Muscle of arm (tissue), 12 donors: ENCODE results near the gene OSBPL5. TPM values are rescaled to one million over a fixed set of nuclear protein-coding genes. Genes with fewer than 3 reads are reported as not detected.
"Not testable (repeated sequence)": the region's sequence is repeated elsewhere in the genome, so short reads cannot be mapped to it uniquely, and the experiment has no call there.

Experiments used
- DNase-seq: peaks from one replicate; pipeline ENCODE4 v3.0.0-alpha.2; 2013
- polyA plus RNA-seq, 12 donors: library from polyadenylated mRNA; unstranded; fragments of 120-200 nt; gene quantifications; one replicate each; pipeline ENCODE4 v1.2.1, GENCODE V29; 2013; ENCODE audit not compliant: insufficient read length in 12 of 12

OSBPL5 gene
- polyA plus RNA-seq, 12 donors, result 9.7 to 46.6 (median 13.4) TPM; not detected in 1

DNA sequence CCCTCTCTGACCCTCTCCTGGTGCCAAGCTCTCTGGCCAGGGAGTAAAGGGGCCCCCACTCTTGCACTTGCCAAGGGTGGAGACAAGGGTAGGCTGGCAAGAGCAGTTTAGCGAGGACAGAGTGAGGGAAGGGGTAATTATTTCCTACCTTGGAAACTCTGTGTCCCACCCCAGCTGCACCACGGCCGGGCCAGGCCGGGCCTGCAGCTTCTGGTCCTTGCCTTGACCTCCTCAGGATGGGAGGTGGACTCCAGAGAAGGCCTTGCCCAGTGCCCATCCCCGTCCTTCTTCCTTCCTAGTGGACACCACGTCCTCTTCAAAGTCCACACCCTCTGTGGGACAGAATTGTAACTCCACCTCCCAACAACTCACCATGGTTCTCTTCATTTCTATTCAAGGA is 18.4 kb upstream of the OSBPL5 start:
- DNase-seq, result no peak

DNA sequence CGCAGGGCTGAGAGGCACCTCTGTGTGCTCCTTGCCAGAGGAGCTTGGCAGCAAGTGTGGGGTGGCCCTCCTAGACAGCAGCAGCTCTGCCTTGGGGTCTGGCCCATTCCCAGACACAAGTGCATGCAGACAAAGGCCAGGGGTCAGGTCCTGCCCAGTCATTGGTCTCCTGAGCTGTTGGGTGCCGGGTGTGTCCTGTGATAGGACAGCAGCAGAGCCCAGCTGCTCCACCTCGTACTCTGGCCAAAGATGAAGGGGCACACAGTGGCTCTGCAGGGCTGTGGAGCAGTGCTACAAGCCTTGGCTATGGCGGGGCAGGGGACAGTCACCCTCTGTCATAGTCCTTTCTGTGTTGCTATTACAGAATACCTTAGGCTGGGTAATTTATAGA is 17.3 kb upstream of the OSBPL5 start:
- no peak for DNase-seq

DNA sequence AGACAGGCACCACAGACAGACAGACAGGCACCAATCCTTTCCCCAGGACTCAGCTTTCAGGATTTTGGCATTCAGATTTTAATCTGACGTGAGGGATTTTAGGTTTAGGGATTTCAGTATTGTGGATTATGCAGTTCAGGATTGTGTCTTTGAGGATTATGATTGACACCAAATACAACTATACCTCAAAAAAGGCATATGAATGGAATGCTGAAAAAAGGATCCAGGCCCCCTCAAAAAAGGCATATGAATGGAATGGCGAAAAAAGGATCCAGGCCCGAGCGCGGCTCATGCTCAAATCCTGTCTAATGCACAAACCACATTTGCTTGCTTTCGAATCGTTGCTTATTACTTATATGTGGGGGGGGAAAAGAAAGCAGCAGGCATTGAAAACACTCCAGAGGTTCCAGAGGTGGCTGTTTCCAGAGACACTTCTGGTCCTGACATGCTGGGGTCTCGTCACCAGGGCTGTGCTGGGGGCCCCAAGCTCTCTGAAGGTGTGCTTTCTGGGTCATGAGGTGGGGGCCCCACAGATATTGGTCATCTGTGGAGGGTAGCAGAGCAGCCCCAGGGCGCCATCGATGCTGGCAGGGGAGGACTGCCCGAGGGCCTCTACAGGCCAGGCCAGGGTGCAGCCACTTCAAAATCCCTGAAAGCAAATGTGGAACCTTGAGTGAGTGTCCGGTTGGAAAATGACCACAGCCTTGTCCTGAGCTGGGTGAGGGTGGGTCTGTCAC is 16.8 kb upstream of the OSBPL5 start:
- no peak for DNase-seq

DNA sequence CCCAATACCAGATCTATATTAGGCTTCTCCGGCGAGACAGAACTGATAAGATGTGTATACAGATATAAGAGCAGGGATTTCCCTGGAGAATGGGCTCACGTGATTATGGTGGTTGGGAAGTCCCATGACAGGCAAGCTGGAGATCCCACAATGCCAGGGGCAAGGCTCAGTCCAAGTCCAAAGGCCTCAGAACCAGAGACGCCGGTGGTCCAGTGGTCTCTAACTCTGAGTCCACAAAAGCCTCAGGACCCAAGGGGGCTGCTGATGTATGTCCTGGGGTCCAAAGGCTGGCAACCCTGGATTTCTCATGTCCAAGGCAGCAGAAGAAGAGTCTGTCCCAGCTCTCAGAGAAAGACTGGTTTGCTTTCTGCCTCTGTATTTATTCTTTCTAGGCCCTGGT is 15.8 kb upstream of the OSBPL5 start:
- no peak for DNase-seq

DNA sequence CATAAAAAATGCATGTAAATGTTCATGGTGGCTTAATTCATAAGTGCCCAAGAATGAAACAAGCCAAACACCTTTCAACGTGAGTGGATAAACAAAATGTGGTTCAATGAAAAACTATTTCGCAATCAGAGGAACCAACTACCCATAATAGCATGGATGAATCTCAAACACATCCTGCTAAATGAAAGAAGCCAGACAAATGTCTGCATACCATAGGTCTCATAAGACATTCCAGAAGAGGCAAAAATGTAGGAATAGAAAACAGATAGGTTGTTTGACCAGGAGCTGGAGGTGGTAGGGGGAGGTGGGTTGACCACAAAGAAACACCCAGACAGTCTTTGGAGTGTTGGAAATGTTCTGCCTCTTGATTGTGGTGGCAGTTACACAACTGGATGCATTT is 13.2 kb upstream of the OSBPL5 start:
- no peak for DNase-seq

DNA sequence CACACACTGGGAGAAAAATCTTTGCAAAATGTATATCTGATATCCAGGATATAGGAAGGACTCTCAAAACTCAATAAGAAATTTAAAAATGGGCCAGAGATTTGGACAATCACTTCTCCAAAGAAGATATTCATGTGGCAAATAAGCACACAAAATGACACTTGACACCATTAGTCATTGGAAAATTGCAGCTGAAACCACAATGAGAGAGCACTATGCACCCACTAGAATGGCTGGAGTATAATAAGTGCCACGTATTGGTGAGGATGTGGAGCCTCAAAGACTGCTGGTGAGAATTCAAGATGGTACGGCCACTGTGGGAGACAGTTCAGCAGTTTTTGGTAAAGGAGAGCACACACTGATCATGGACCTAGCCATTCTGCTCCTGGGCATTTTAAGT is 12.8 kb upstream of the OSBPL5 start:
- no peak for DNase-seq

DNA sequence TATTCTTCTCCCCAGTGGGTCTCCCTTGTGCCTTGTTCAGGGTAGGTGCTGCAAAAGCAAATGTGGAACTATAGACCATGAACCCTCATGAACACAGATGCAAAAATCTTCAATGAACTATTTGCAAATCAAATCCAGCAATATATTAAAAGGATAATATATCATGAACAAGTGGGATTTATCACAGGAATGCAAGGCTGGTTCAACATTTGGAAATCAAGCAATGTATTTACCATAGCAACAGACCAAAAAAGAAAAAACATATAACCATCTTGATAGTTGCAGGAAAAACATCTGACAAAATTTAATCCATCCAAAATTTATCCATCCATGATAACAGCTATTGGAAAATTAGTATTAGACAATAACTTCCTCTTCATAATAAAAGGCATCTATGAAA is 11.4 kb upstream of the OSBPL5 start:
- DNase-seq, result no peak

DNA sequence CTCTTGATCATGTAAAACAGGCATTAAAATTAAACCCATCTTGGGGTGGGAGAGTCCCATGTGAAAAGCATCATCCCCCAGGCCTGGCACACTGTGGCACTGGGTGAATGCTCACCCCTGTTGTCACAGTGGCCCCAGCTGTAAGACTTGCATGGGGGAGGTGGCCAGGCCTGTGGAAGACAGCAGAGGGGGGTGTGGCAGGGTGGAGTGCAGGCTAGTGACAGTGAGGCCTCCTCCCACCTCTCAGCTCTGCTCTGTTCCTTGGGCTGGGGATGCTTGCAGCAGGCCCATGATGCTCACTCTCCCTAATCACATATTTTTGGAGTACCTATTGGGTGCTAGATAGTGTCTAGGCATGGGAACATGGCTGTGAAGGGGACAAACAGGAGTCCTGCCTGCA is 10.1 kb upstream of the OSBPL5 start:
- no peak for DNase-seq

DNA sequence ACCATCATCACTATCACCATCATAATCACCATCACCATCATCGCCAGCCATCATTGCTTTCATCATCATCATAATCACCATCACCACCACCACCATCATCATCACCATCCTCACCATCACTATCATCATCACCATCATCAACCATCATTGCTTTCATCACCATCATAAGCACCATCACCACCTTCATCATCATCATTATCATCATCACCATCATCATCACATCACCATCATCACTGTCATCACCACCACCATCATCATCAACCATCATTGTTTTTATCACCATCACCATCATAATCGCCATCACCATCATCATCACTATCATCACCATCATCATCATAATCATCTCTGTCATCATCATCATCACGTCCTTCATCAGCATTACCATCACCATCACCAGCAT is 9.3 kb upstream of the OSBPL5 start:
- DNase-seq, result no peak

DNA sequence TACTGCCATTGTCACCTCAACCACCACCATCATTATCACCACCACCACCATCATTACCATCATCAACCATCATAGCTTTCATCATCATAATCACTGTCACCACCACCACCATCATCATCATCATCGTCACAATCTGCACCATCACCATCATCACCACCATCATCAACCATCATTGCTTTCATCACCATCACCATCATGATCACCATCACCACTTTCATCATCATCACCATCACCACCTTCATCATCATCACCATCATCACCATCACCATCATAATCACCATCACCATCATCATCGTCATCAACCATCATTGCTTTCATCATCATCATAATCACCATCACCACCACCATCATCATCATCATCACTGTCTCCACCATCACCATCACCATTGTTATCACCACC is 8.7 kb upstream of the OSBPL5 start:
- no peak for DNase-seq

DNA sequence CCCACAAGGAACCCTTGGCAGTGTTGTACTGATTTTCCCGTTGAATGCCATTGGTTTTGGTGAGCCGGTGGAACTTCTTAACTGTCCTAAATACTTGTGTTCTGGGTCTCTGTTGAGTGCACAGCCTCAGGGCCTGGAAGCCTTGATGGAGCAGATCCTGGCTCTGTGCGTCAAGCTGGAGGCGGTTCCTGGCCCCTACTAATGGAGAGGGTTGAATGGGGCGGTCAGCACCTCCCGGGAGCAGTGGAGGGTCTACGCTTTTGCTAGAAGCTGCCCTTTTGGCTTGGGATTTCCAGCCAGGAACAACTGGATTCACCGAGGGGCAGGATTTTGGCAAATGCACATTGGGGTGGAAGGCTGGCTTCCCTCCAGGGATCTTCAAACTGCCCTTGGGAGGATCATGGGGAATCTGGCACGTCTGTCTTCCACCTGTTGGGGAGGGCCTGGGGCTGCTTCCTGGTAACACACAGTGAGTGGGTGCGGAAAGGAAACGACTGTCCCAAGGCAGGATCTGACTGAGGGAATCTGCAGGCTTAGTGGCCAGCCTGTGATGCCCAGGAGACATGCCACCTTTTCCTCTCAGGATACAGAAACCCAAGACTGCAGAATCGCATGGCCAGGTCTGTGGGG is 6.9 kb upstream of the OSBPL5 start:
- no peak for DNase-seq

DNA sequence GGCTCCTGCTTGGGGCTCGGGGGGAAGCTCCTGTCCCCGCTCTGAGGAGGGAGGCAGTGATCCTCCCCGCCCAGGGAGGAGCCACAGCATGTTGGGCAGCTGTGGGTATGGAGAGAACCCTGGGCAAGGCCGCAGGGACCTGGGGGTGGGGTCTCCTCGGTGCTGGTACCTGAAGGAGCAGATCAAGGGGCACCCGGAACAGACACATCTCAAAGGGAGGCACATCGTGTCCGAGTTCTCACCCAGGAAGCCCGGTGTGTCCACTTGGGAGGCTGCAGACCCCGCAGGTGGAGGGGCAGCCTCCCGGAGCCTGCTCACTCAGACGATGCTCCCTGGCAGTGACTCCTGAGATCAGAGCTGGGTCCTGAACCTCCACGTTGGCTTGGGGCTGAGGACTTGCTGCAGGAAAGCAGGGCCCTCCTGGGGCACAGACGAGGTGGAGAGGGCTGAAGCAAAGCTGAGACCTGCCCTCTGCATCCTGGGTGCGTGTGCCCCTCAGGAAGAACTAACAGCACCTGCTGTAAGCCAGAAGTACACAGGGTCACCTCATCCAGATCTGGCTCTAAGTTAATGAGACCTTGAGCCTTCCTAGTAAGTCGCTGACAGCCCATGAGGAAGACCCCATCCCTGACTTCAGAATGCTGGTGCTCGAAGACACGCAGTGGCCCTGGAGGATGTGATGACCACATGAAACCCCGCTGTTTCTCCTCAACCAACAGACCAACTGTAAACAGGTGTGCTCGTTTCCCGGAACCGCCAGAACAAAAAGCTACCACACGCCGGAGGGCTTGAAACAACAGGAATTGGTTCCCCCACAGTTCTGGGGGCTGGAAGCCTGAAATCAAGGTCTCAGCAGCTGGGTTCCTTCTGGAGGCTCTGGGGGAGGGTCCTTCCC is 5.9 kb upstream of the OSBPL5 start:
- DNase-seq, result no peak

DNA sequence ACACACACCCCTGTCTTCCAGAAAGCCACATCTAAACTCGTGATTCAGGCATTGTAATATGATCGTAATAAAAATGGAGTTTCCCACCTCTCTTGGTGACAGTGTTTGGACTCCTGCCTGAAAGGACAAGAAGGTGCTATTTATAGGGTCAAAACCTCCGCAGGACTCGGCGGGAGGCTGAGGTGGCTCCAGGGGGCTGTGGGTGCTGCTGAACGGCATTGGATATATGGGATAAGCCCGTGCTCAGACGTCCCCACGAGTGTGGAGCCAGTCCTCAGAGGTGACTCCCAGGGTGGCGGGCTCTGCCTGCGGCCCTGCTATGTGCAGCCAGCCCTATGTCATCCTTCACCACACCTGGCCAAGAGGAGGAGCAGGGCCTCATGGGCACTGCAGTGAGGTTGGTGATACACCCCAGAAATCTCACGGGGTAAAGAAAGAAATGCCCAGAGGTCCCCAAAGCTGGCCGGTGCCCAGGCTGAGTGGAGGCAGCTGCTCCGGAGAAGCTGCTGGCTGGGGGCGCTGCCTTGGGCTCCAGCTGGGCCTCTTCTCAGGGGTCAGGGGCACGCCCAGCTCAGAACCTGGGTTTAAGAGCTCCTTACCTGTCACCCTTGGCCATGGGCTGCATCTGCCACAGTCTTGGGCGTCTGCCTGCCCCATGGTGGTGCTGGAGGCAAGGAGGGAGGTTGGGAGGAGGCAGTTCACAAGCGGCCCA is 5.1 kb upstream of the OSBPL5 start:
- DNase-seq, result no peak

DNA sequence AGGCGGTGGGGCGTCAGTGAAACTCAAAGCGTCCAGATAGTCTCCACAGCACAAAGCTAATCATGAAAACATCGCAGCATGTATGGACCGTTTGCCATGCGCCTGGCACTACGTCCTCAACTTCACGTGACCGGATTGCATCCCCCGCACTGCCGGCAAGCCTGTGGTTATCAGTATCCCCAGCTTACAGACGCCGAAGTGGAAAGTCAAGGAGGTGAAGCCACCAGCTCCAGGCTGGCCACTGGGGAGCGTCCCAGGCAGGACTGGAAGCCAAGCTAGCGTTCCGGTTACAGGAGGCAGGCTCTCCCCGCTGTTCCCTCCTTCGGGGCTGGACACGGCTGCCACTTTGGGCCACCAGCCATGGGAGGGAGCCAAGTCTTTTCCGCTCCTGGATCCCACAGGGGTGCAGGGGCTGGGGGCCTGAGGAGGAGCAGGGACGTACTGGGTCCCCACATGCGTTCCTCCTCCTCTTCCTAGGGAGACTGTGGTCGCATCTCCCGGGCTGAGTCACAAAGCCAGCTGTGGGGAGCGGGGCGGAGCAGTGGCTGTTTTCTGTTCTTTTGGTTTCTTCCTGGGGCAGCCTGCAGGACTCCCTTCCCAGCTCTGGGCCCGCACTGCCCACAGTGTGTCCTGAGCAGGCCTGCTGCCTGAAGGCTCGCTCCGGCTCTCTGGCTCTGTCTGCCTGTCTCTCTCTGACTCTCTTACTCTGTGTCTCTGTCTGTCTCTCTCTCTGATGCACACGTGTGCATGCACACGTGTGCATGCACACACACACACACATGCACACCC is 4.3 kb upstream of the OSBPL5 start:
- no peak for DNase-seq

DNA sequence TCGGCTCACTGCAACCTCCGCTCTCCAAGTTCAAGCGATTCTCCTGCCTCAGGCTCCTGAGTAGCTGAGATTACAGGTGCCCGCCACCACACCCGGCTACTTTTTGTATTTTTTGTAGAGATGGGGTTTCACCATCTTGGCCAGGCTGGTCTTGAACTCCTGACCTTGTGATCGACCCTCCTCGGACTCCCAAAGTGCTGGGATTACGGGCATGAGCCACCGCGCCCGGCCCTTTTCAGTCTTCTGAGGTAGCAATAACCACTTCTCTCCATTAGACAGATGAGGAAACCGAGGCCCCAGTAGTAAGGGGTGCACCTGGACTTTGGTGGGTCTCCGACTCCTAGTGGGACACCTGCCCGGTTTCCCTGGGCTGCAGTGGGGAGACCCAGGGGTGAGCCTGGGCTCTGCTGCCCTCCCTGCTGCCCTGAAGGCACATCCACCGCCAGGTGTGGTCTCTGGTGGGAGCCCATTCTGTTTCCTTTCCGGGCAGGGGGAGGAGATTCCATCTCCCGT is 3.7 kb upstream of the OSBPL5 start:
- not testable (repeated sequence) for DNase-seq

DNA sequence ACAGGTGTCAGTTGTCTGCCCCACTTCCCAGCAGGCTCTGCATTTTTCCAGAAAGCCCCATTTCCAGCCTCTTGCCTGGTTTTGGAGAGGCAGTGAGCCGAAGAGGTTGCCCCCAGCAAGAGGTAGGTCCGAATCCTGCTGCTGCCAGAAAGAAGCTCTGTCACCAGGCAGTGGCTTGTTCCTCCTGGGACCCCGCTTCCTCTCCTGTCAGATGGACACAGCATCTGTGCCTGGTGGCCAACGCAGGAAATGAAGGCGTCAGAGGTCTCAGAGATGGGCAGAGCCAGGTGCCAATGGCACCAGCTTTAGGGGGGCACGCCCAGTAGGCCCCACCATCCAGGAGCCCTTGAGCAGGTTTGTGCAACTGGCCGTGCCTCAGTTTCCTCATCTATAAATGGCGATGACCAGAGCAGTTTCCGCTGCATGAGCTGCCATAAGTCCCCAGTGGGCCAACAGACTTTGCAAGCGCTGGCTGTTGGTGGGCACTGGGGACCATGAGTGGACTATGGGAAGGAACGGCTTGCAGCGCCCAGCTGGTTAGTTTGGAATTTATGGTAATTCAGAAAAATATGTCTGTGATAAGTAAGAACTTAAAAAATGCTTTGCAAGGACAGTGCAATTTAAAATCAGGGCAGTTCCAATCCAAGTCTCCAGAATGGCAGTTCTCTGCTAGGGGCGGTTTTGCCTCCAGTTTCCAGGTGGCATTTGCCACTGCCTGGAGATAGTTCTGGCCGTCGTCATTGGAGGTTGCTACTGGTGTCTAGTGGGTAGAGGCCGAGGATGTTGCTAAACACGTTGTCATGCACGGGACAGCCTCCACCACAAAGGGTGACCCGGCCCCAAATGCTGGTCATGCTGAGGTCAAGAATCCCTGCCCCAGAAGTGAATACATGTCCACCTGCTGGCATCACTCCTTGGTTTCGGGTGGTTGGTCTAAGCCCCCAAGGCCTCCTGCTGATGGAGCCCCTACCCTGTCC is 2.3 kb upstream of the OSBPL5 start:
- DNase-seq, result no peak

DNA sequence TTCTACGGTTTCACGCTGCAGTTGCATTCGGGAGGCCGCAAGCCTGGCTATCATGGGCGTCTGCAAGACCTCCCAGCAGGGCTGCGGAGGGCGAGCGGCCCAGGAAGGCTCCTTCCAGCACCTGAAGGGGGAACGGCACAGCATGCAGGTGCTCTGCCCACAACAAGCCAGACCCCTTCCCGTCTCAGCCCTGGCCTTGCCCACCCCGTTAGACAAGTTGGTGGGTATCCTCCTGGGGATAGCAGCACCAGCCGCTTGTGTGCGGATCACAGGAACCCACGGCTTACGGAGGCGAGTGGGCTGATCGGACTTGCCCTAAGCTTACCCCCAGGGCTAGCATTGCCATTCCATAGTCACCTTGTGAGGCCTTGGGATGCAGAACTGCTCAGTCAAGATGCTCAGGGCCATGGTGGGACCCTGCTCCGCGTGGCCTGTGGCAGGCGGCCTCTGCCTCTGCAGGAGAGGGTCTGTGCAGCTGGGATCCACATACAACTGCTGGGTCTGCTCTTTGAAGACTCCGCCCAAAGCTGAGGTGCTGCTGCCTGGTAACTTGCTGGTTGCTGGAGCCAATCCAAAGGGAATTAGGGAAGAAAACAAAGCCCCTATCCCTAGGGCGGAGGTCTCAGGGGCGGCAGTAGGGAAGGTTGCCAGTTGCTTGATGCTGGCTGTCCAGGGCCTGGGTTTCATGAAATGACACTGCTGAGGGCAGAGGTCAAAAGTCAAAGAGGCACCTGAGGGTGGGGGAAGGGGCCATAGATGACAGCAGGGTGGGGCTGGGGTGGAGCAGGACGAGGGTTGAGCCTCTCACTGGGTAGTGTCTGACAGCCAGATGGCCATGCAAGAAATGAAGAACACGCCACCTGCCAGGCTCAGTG is 1.4 kb upstream of the OSBPL5 start:
- no peak for DNase-seq

DNA sequence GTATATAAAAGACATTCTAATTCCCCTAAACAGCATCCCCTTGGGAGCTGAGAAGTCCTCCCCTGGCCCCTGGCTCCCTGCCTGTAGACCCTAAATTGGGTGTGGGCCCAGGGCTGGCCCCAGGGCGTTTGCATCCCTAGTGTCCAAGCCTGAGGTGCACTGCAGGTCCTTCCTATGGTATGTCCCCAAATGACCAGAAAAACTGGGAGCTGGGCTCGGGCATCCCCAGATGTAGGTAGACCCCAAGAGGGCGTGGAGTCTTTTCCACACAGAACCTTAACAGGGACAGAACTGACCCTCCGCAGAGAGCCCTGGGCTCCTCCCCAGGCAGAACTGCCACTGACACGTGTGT is 782 bp upstream of the OSBPL5 start:
- DNase-seq, result no peak
